Fibroblast of the conjunctiva (primary cell): ENCODE results near the gene ING1.
"Not testable (repeated sequence)": the region's sequence is repeated elsewhere in the genome, so short reads cannot be mapped to it uniquely, and the experiment has no call there.

Source experiments
- DNase-seq: peaks from one replicate; pipeline ENCODE4 v3.0.0-alpha.2; 2010; ENCODE audit warnings: low read depth

ING1 gene

GRCh38 chr13:110695774-110696173, 17.7 kb upstream of the ING1 start:
- DNase-seq: not testable (repeated sequence)

DNA sequence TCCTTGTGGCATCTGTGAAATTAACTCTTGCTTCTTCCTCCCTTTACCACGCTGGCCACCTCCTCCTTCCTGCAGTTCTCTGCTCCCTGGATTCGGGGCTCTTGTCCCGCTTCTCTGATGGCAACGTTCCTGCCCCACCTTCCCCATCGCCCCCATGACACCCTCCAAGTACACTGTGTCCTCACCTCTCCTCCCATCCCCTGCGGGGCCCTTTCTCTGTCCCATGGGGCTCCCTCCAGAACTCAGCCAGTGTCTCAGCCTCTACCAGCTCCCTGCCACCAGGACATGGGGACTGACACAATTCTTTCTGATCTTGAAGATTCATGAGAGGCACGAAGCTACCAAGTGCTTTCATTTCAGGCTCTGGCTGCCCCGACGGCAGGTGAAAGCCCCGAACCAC, 16.7 kb upstream of the ING1 start:
- no peak for DNase-seq

- no peak for DNase-seq
These were observed 15.7 kb upstream of the ING1 start for GRCh38 chr13:110697842-110698241.

GRCh38 chr13:110698689-110699088, 14.8 kb upstream of the ING1 start:
- no peak for DNase-seq

GRCh38 chr13:110699148-110700145, 14.1 kb upstream of the ING1 start:
- DNase-seq: no peak

- no peak for DNase-seq
These were observed 13.3 kb upstream of the ING1 start for GRCh38 chr13:110700186-110700585.

DNA sequence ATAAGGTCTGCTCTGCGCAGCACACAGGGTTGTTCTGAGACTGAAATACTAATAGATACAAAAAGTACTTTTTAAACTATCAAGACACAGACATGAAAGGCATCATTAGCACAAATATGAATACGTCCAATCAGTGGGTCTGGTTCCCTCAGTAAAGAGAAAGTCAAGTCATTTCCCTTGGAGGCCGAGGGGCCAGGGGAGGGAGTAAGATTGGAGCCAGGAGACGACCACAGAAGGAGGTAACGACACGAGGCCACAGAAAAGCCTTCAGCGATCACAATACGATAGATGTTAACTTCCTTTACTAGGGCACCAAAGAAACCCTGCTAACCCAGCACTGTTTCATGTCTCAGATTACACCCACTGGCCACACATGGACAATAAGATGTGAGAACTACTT, 12.9 kb upstream of the ING1 start:
- no peak for DNase-seq

- not testable (repeated sequence) for DNase-seq
These were observed 12.4 kb upstream of the ING1 start for GRCh38 chr13:110701061-110701460.

DNA sequence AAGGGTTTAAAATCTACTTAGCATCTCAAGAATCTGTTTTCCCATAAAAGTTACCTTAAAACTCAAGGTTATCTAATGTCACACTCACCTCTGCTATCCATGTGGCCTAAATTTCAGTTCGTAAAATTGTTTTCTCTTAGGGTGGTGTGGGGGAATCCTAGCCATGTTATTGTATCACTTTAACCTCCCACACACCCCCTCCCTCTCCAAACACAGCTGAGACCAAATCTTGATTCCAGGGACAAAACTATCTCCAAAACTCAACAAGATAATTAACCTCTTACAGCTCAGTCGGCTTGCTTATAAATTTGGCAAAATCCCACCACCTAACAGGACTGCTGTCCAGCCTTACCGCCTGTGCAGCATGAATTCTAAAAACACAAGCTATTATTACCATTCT, 11.4 kb upstream of the ING1 start:
- DNase-seq: no peak

DNA sequence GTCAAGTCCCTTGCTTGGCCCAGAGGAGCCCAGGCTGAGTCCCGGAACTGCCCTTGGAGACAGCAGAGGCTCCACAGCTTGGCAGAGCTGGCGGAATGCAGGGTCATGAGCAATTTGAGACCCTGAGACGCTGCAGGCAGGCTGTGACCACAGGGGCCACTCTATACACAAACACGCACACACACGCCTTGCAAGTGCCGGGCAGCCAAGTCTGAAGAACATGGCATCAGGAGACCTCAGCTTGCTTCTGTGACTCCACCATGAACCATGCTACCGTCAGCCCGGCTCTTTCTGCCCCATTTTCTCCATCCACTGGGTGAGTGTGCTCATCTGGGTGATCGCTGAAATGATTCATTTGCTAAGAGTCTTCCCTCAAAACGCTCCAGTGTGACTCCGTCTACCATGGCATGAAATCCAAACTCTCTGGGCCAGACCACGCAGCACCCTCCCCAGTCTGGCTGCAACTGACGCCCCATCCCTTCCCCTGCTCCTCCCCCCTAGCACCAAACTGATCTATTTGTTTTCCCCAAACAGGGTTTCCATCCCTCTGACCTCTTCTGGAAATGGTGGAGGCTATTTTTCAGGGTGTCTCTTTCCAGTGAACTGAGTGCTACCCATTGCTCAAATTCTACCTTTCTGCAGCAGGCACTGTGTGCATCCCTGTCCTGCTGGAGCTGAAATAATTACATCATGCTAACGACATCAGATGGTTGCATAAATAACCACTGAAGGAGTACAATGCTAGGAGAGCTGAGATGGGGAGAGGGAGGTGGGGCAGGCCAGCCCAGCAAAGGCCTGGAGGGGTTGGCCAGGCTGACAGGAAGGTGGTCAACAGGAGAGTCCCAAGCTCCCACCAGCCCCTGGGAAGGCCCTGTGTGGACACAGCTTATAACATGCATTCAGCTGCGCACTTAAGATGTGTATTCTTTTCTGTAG, 10.6 kb upstream of the ING1 start:
- DNase-seq: no peak

DNA sequence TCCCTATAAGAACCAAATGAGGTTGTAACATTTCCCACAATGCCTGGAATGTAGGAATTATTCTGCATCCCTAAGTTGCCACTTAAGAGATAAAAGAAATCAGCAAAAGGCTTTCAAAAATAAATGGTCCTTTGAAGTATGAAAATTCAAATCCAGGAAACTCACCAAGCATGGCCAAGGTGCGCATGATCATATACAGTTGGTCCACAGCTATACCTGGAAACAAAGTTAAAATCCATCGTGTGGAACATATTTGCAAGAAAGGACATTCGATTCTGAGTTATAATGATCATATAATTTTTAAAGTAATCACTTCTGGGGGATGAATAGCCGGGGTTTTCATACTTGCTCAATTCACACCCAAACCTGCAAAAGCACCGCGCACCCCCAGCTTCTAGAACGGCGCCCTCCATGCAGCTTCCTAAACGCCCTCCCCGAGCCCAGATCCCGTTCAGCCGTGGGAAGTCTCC, 8.1 kb upstream of the ING1 start:
- no peak for DNase-seq

DNA sequence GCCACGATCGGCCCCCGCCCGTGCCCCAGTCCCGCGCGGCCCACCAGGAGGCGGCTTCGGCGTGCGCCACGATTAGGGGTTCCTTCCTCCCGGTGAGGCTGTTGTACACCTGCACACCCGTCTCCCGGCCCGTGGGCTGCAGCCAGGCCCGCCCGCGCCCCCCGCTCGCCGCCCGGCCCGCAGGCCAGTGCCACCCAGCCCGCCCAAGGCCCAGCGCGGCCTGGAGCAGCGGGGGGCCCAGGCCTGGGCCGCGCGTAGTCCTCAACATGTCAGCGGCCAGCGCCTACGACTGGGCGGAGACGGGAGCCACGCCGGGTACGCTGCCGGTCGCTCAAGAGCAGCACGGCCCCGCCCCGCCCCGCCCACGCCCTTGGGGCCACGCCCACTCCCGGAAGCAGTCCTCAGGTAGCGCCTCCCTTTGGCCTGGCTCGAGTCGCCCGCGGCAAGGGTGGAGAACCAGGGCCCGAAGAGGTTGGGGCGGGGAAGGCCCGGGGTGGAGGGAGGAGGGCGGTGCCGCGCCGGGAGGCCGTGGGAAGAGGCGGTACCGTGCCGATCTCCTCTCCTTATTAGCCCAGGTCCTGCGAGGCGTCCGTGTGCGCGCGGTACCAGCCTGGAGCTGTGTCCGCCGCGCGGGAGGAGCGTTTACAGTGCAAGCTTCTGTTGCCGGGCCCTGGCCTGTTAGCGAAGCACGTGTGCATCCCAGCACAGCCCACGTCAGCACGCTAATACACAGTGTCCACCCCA, 7.5 kb upstream of the ING1 start, which contains the start of gene CARS2:
Gene CARS2, minus strand, starts transcription at position 291 of the 744 bp plus-strand sequence. Its CDS starts 23 bp downstream, at position 268.
- DNase-seq: peak; percentile 92

GRCh38 chr13:110706570-110707372, 6.7 kb upstream of the ING1 start:
- DNase-seq: no peak

DNA sequence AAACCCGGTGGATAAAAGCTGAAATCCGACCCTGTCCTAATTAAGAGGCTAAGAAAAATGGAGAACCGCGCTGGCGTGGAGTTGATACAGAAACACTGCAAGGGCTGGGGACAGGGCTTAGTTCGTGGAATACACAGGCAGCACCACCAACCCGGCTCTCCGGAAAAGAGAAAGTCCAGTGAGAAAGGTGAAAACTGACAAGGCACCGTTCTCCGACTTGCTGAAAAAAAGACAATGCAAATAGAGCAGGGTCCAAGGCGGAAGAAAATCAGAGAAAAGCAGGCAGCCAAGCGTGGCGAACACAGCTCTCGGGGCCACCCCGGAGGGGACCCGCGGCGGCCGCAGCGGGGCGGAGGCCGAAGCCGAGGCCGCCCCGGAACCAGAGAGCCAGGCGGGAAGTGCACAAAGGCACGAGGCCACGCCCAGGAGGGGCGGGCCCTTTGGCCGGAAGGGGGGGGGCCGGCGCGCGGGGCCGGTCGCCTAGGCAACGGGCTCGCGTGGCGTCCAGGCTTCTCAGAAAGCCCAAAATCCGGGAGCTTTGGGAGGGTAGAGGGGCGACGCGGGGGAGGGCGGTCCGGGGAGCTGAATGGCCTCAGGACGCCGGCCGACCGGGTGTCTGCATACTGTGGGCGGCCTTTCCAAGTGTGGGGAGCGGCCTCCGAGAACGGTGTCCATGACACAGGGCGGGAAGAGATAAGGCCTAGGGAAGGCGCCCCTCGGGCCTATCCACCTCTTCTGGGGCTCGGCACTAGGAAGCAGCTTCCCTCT, 1.2 kb upstream of the ING1 start:
- DNase-seq: peak; percentile 62

GRCh38 chr13:110712849-110713641, 455 bp upstream of the ING1 start:
- DNase-seq: peak; percentile 100

DNA sequence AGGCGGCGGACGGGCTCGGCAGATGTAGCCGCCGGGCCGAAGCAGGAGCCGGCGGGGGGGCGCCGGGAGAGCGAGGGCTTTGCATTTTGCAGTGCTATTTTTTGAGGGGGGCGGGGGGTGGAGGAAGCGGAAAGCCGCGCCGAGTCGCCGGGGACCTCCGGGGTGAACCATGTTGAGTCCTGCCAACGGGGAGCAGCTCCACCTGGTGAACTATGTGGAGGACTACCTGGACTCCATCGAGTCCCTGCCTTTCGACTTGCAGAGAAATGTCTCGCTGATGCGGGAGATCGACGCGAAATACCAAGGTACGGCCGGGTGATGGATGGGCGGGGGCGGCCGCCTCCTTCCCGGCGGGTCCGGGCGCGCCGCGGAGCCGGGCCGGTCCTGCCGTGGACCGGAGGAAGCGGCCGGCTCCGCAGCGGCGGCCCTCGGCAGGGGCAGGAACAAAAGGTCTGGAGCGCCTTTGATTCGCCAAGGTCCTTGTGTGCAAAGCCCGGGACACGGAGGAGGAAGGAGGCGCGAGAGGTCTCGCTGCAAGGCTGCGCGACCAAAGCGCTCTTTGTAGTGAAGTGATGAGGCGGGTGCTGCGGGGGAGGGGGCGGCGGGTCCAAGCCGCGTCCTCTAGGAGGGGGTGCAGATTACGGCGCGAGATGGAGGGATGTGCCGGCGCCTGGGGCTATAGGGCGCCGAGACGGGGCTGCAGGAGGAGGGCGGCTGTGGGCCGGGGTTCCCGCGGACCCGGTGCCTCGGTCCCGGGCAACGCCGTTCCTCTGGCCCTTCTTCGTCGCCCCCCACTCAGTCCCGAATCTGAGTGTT, 689 bp downstream of the ING1 start:
- DNase-seq: no peak

DNA sequence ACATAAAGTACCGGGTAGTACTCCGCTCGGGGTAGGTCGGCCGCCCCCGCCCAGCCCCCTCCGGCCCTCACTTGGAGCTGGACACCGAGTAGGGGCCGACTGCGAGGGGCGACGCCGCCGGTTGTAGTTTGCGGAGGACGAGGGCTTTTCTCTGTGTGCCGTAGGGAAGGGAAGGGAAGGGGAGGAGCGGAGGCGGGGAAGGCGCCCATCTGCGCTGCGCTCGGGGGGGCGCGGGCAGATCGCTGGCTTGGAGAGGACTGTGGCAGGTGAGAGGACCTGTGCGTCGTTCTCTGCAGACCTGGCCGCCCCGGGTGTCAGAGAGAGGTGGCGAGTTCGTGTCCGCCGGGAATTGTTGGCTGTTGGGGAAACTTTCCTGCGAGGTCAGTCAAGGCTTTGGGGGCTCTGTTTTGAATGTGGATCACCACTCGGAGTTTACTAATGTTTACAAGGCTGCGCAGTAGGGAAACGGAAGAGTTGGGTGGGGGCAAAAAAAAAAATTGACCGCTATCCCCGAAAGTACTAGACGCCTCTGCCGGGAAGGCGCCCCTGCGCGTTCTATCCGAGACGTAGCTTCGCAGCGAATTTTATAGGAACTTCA, 1.4 kb downstream of the ING1 start:
- DNase-seq: no peak
